GM06990 (cell line): ENCODE results near the gene SPINDOC.
"Not testable (repeated sequence)": the region's sequence is repeated elsewhere in the genome, so short reads cannot be mapped to it uniquely, and the experiment has no call there.

Source experiments
- DNase-seq: peaks from one replicate; pipeline ENCODE4 v3.0.0-alpha.2; 2011; ENCODE audit not compliant: insufficient read length; ENCODE audit errors: extremely low read depth
- H3K27me3 ChIP-seq: replicated peaks from 2 replicates; pipeline ENCODE4 v1.6.0; 2011; ENCODE audit warnings: low read length; ENCODE audit not compliant: control insufficient read depth, insufficient read depth
- H3K36me3 ChIP-seq: 2 replicates; pipeline ENCODE4 v1.5.1; 2011; ENCODE audit warnings: low read length; ENCODE audit not compliant: control insufficient read depth, insufficient read depth
- H3K4me3 ChIP-seq: replicated peaks from 2 replicates; pipeline ENCODE4 v1.5.1; 2011; ENCODE audit warnings: low read depth, mild to moderate bottlenecking, control low read depth, low read length
- TF ChIP-seq, protein P1 (sequence below): IDR thresholded peaks from 2 replicates; pipeline ENCODE4 v1.5.1; 2011; ENCODE audit warnings: low read length, control low read depth, mild to moderate bottlenecking, inconsistent platforms; ENCODE audit not compliant: insufficient read depth, poor library complexity, severe bottlenecking

SPINDOC gene

DNA sequence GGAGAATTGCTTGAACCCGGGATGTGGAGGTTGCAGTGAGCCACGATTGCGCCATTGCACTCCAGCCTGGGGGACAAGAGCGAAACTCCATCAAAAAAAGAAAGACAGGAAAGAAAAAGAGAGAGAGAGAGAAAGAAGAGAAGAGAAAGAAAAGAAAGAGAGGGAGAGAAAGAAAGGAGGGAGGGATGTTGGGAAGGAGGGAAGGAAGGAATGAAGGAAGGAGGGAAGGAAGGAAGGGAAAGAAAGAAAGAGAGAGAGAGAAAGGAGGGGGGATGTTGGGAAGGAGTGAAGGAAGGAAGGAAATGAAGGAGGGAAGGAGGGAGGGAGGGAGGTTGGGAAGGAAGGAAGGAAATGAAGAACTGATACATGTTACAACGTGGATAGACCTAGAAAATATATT, 12.3 kb upstream of the SPINDOC start:
- Histone ChIP-seq H3K4me3 (no peak overlapping the region), H3K36me3 (no peaks in the 10 kb centered on the region), H3K27me3 (no peaks in the 10 kb centered on the region)
- no peak for DNase-seq
- TF ChIP-seq, protein P1, sequence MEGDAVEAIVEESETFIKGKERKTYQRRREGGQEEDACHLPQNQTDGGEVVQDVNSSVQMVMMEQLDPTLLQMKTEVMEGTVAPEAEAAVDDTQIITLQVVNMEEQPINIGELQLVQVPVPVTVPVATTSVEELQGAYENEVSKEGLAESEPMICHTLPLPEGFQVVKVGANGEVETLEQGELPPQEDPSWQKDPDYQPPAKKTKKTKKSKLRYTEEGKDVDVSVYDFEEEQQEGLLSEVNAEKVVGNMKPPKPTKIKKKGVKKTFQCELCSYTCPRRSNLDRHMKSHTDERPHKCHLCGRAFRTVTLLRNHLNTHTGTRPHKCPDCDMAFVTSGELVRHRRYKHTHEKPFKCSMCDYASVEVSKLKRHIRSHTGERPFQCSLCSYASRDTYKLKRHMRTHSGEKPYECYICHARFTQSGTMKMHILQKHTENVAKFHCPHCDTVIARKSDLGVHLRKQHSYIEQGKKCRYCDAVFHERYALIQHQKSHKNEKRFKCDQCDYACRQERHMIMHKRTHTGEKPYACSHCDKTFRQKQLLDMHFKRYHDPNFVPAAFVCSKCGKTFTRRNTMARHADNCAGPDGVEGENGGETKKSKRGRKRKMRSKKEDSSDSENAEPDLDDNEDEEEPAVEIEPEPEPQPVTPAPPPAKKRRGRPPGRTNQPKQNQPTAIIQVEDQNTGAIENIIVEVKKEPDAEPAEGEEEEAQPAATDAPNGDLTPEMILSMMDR, result no peak

DNA sequence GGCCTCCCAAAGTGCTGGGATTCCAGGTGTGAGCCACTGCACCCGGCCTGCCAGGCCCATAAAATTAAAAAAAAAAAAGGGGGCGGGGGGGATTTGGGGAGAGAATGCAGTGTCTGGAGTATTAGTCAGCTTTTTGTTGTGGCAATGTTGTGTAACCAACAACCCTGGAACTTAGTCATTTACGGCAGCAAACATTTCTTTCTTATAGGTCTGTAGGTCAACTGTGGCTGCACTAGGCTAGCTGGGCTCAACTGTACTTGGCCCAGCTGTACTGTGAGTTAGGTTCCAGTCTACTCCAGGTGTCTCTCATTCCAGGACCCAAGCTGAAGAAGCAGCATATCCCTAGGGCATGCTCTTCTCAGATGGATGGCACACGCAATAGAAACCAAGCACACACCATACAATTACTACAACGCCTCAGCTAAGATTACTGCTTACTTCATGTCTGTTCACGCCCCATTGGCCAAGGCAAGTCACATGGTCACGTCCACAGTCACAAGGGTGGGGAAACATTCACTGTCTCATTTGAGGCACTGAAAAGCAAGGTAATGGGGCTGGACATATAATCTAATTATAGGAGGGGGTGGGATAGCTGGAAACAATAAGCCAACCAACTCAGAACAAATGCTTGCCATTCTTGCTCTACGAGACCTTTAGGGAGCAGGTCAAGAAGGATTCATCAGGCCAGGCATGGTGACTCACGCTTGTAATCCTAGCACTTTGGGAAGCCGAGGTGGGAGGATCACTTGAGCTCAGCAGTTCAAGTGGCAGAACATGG, 10.4 kb upstream of the SPINDOC start:
- Histone ChIP-seq H3K27me3 (no peaks in the 10 kb centered on the region), H3K36me3 (no peaks in the 10 kb centered on the region), H3K4me3 (no peak overlapping the region)
- no peak for DNase-seq
- TF ChIP-seq, protein P1, result no peak

DNA sequence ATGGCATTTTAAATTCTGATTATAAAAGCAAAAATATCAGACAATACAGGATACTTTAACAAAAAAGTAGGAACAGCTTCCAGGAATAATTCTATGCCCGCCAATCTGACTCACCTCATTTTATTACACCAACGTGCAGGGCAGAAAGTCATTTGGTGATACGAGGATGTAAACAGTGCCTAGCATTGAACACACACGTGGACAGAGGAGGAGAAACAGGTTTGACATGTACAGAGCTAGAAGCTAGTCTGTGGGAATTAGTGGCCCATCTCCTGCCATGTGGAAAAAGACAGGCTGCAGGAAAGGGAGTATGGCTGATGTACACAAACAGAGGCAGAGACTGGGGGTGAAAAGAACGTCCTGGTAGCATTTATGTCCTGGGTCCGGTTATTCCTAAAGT, 9.0 kb upstream of the SPINDOC start:
- TF ChIP-seq, protein P1, result no peak
- no peaks in the 10 kb centered on the region for H3K36me3 ChIP-seq
- H3K4me3 ChIP-seq, result no peak overlapping the region
- no peak for DNase-seq
- H3K27me3 ChIP-seq, result no peaks in the 10 kb centered on the region

DNA sequence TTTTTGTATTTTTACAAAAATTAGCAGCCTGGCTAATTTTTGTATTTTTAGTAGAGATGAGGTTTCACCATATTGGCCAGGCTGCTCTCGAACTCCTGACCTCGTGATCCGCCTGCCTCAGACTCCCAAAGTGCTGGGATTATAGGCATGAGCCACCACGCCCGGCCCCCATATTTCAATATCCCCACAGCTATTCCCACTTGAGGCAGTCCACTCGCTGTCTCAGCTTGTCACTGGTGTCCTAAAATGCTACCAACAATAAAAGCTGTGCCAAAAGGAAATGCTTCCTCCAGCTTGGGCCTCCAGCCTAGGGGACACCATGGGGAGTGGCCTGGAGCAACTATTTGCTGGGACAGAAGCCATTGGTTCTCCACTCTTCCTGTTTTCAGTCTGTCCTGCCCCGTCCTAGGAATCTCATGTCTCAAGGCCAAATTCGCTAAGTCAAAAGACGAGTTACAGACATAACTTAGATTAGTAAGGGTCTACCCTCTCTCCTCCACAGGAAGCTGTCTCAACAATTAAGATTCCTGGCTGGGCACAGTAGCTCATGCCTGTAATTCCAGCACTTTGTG, 7.3 kb upstream of the SPINDOC start:
- DNase-seq, result no peak
- Histone ChIP-seq H3K36me3 (no peaks in the 10 kb centered on the region), H3K27me3 (no peaks in the 10 kb centered on the region), H3K4me3 (no peak overlapping the region)
- TF ChIP-seq, protein P1, result no peak

DNA sequence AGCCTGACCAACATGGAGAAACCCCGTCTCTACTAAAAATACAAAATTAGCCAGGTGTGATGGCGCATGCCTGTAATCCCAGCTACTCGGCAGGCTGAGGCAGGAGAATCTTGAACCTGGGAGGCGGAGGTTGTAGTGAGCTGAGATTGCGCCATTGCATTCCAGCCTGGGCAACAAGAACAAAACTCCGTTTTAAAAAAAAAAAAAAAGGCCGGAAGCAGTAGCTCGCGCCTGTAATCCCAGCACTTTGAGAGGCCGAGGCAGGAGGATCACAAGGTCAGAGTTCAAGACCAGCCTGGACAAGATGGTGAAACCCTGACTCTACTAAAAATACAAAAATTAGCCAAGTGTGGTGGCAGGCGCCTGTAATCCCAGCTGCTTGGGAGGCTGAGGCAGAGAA, 2.9 kb upstream of the SPINDOC start:
- H3K4me3 ChIP-seq, H3K27me3 ChIP-seq, H3K36me3 ChIP-seq, DNase-seq: not testable (repeated sequence)

DNA sequence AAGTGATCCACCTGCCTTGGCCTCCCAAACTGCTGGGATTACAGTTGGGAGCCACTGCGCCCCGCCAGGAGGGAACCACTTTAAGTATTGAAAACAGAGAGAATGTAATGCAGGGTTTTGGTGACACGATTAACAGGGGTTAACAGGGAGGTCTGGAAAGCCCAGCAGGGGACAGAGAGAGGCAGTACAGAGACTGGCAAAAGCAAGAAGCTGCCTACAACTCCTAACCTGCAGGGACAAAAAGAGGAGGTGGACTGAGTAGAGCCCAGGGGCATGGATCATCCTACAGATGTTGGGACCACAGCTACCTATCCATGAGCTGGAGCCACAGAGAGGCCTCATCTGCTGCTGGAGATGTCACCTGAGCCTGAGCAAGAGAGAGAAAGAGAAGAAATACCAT, 1.7 kb upstream of the SPINDOC start:
- Histone ChIP-seq H3K27me3 (no peaks in the 10 kb centered on the region), H3K36me3 (peaks cover 4% of the 10 kb centered on the region), H3K4me3 (no peak overlapping the region)
- no peak for DNase-seq
- TF ChIP-seq, protein P1, result no peak
